ENCODE data around the gene SELENOO. TPM values are rescaled to one million over a fixed set of nuclear protein-coding genes. Genes with fewer than 3 reads are reported as not detected.

The SELENOO gene
- total and polyA plus RNA-seq, 2 of the 13 experiments (the other 11 are each of a cell fraction or from before 2014, with no cell fraction given): 14.4 to 19.0 TPM

DNA sequence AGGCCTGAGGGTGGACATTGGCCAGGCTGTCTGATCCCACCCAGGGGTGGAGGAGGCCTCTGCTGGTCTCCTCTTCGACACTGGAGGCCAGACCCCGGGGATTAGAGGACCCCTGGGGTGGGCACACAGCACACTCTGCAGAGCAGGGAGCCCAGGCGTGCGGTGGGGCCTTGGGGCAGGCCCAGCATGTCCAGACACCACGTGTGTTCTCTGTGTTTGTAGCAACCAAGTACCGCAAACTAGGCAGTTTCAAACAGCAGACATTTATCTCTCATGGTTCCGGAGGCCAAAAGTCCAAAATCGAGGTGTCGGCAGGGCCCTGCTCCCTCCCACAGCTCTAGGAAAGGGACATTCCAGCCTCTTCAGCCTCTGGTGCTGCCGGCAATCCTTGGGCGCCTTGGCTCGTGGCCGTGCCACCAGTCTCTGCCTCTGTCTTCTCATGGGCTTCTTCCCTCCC, 28.8 kb upstream of the SELENOO start (continued):
- no peak for TF ChIP-seq SOX6 (IDR thresholded peaks at IDR 0.05)
- TF ChIP-seq SOX6 (CRISPR knock-in tag; IDR thresholded peaks at IDR 0.05): no peak
- TF ChIP-seq, protein P1, sequence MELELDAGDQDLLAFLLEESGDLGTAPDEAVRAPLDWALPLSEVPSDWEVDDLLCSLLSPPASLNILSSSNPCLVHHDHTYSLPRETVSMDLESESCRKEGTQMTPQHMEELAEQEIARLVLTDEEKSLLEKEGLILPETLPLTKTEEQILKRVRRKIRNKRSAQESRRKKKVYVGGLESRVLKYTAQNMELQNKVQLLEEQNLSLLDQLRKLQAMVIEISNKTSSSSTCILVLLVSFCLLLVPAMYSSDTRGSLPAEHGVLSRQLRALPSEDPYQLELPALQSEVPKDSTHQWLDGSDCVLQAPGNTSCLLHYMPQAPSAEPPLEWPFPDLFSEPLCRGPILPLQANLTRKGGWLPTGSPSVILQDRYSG (CRISPR knock-in tag; IDR thresholded peaks at IDR 0.05): no peak
- TF ChIP-seq BRCA1 (CRISPR knock-in tag; IDR thresholded peaks at IDR 0.05): no peak
- TF ChIP-seq ZNF30 (CRISPR knock-in tag; IDR thresholded peaks at IDR 0.05): no peak
- no peak for TF ChIP-seq CBX1 (IDR thresholded peaks at IDR 0.05; ENCODE audit: low read depth)
- peak; percentile 86 for TF ChIP-seq TEAD3 (CRISPR knock-in tag; optimal IDR thresholded peaks at IDR 0.05; ENCODE audit: borderline replicate concordance)
- no peak for TF ChIP-seq ZC3H4 (CRISPR knock-in tag; IDR thresholded peaks at IDR 0.05; ENCODE audit: borderline replicate concordance)
- TF ChIP-seq, protein P2, sequence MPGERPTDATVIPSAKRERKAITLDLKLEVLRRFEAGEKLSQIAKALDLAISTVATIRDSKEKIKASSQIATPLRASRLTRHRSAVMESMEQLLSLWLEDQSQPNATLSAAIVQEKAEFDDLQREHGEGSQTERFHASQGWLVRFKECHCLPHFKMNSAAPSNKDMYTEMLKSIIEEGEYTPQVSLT (CRISPR knock-in tag; IDR thresholded peaks at IDR 0.05; ENCODE audit: borderline replicate concordance, low read depth): no peak
- no peak for TF ChIP-seq TBL1XR1 (IDR thresholded peaks at IDR 0.05; ENCODE audit: borderline replicate concordance, low read length, partially characterized antibody)
- TF ChIP-seq, protein P3, sequence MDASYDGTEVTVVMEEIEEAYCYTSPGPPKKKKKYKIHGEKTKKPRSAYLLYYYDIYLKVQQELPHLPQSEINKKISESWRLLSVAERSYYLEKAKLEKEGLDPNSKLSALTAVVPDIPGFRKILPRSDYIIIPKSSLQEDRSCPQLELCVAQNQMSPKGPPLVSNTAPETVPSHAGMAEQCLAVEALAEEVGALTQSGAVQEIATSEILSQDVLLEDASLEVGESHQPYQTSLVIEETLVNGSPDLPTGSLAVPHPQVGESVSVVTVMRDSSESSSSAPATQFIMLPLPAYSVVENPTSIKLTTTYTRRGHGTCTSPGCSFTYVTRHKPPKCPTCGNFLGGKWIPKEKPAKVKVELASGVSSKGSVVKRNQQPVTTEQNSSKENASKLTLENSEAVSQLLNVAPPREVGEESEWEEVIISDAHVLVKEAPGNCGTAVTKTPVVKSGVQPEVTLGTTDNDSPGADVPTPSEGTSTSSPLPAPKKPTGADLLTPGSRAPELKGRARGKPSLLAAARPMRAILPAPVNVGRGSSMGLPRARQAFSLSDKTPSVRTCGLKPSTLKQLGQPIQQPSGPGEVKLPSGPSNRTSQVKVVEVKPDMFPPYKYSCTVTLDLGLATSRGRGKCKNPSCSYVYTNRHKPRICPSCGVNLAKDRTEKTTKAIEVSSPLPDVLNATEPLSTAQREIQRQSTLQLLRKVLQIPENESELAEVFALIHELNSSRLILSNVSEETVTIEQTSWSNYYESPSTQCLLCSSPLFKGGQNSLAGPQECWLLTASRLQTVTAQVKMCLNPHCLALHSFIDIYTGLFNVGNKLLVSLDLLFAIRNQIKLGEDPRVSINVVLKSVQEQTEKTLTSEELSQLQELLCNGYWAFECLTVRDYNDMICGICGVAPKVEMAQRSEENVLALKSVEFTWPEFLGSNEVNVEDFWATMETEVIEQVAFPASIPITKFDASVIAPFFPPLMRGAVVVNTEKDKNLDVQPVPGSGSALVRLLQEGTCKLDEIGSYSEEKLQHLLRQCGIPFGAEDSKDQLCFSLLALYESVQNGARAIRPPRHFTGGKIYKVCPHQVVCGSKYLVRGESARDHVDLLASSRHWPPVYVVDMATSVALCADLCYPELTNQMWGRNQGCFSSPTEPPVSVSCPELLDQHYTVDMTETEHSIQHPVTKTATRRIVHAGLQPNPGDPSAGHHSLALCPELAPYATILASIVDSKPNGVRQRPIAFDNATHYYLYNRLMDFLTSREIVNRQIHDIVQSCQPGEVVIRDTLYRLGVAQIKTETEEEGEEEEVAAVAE (CRISPR knock-in tag; IDR thresholded peaks at IDR 0.05; ENCODE audit: borderline replicate concordance): no peak
- TF ChIP-seq ZNF121 (CRISPR knock-in tag; IDR thresholded peaks at IDR 0.05): no peak
- peak; percentile 34; the same call in 1 of the 2 replicates for TF ChIP-seq HDAC2 (CRISPR knock-in tag; IDR thresholded peaks at IDR 0.05)
- TF ChIP-seq PHF8 (CRISPR knock-in tag; IDR thresholded peaks at IDR 0.05): peak; percentile 49; the same call in 1 of the 2 replicates
- TF ChIP-seq HNRNPLL (IDR thresholded peaks at IDR 0.05; ENCODE audit: low read depth, low read length, poor library complexity, severe bottlenecking): no peak
- TF ChIP-seq KLF12 (CRISPR knock-in tag; IDR thresholded peaks at IDR 0.05; ENCODE audit: borderline replicate concordance): no peak
- TF ChIP-seq ZBTB21 (CRISPR knock-in tag; IDR thresholded peaks at IDR 0.05): no peak
- no peak for TF ChIP-seq STAT5B (CRISPR knock-in tag; IDR thresholded peaks at IDR 0.05)
- TF ChIP-seq, protein P4, sequence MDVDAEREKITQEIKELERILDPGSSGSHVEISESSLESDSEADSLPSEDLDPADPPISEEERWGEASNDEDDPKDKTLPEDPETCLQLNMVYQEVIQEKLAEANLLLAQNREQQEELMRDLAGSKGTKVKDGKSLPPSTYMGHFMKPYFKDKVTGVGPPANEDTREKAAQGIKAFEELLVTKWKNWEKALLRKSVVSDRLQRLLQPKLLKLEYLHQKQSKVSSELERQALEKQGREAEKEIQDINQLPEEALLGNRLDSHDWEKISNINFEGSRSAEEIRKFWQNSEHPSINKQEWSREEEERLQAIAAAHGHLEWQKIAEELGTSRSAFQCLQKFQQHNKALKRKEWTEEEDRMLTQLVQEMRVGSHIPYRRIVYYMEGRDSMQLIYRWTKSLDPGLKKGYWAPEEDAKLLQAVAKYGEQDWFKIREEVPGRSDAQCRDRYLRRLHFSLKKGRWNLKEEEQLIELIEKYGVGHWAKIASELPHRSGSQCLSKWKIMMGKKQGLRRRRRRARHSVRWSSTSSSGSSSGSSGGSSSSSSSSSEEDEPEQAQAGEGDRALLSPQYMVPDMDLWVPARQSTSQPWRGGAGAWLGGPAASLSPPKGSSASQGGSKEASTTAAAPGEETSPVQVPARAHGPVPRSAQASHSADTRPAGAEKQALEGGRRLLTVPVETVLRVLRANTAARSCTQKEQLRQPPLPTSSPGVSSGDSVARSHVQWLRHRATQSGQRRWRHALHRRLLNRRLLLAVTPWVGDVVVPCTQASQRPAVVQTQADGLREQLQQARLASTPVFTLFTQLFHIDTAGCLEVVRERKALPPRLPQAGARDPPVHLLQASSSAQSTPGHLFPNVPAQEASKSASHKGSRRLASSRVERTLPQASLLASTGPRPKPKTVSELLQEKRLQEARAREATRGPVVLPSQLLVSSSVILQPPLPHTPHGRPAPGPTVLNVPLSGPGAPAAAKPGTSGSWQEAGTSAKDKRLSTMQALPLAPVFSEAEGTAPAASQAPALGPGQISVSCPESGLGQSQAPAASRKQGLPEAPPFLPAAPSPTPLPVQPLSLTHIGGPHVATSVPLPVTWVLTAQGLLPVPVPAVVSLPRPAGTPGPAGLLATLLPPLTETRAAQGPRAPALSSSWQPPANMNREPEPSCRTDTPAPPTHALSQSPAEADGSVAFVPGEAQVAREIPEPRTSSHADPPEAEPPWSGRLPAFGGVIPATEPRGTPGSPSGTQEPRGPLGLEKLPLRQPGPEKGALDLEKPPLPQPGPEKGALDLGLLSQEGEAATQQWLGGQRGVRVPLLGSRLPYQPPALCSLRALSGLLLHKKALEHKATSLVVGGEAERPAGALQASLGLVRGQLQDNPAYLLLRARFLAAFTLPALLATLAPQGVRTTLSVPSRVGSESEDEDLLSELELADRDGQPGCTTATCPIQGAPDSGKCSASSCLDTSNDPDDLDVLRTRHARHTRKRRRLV (CRISPR knock-in tag; IDR thresholded peaks at IDR 0.05): no peak
- TF ChIP-seq ZNF430 (CRISPR knock-in tag; IDR thresholded peaks at IDR 0.05): no peak
- TF ChIP-seq, protein P5, sequence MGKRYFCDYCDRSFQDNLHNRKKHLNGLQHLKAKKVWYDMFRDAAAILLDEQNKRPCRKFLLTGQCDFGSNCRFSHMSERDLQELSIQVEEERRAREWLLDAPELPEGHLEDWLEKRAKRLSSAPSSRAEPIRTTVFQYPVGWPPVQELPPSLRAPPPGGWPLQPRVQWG (CRISPR knock-in tag; IDR thresholded peaks at IDR 0.05; ENCODE audit: borderline replicate concordance, low read depth): no peak

All from HepG2 (cell line).